RWPE2 (cell line): ENCODE data around the gene ANO8.

Source experiments
- ATAC-seq: fragments of 200-7000 bp; cut with Tn5 transposase; 3 replicates; pipeline ENCODE4 v1.9.1; 2021; ENCODE audit warnings: low read depth
- DNase-seq: peaks from one replicate; pipeline ENCODE4 v3.0.0-alpha.2; 2020; ENCODE audit warnings: low spot score
- H3K27ac ChIP-seq: fragments of 450-650 bp; 2 replicates; pipeline ENCODE4 v1.5.1; 2017; ENCODE audit warnings: mild to moderate bottlenecking; ENCODE audit not compliant: poor library complexity, severe bottlenecking
- H3K27me3 ChIP-seq: fragments of 250-450 bp; sonication (Bioruptor Pico); 2 replicates; pipeline ENCODE4 v1.5.1; 2021; ENCODE audit warnings: mild to moderate bottlenecking, moderate library complexity; ENCODE audit not compliant: insufficient read depth, poor library complexity, severe bottlenecking
- H3K36me3 ChIP-seq: fragments of 250-450 bp; sonication (Bioruptor Pico); 2 replicates; pipeline ENCODE4 v1.5.1; 2020; ENCODE audit warnings: low read depth, mild to moderate bottlenecking, moderate library complexity
- H3K4me1 ChIP-seq: fragments of 250-450 bp; sonication (Bioruptor Pico); 2 replicates; pipeline ENCODE4 v1.5.1; 2021; ENCODE audit warnings: mild to moderate bottlenecking, moderate library complexity; ENCODE audit not compliant: insufficient read depth, poor library complexity, severe bottlenecking
- H3K4me3 ChIP-seq: fragments of 250-450 bp; sonication (Bioruptor Pico); 2 replicates; pipeline ENCODE4 v1.5.1; 2021; ENCODE audit warnings: mild to moderate bottlenecking, moderate library complexity; ENCODE audit not compliant: severe bottlenecking
- H3K9me3 ChIP-seq: fragments of 250-450 bp; sonication (Bioruptor Pico); 2 replicates; pipeline ENCODE4 v1.5.1; 2021; ENCODE audit warnings: mild to moderate bottlenecking, moderate library complexity; ENCODE audit not compliant: severe bottlenecking
- TF ChIP-seq, protein P1 (sequence below): fragments of 450-650 bp; IDR thresholded peaks from one replicate; pipeline ENCODE4 v1.5.1; 2017; ENCODE audit warnings: mild to moderate bottlenecking, moderate library complexity; ENCODE audit not compliant: poor library complexity, severe bottlenecking

The ANO8 gene

DNA sequence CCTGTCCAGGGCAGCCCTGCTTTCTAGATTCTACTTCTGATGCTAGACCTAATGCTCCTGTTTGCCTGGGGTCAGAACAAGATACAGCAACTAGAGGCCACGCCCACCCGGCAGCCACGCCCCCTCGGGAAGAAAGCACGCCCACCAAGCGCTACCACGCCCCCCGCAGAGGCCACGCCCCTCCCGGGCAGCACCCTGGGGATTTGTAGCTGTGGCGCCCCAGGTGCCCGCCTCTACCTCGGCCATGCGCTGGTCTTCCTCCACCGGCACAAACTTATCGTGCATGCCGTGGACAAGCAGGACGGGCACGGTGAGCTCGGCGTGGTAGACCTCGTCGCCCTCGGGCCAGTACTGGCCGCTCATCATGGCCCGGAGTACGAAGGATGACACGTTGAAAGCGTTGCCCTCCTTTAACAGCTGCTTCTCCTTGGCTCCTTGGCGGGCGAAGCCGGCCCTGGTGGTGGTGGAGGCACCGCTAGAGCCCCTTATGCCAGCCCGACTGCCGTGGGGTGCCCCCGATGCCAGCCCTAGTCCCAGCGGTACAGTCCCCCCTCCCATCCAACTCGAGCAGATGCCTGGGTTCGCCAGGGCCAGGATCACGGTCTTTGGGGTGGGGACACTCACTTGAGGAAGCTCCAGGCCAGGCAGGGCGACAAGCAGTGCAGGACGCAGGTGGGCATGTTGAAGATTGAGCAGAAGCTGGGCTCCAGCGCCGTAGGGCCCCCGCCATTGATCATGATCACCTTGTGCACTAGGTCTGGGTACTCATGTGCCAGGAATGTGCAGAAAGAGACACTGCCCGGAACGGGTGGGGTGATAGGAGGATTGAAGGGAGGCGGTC, 40.4 kb downstream of the ANO8 start:
- H3K36me3 ChIP-seq, result peaks cover 22% of the 10 kb centered on the region
- no peak overlapping the region for H3K4me3 ChIP-seq

DNA sequence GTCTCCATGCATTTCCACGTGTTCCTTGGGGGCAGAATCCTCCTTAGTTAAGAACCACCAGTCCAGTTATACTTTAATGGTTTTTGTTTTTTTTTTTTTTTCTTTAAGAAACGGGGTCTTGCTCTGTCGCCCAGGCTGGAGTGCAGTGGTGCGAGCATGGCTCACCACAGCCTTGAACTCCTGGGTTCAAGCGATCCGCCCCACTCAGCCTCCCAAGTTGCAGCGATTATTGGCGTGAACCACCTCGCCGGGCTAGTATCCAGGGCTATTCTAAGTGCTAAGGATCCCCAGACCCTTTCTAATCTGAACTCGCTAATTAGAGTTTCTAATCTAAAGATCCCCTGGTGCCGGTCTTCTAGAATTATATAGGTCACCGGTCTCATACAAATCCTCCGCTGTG, 41.0 kb downstream of the ANO8 start:
- DNase-seq (no peak), ATAC-seq (no peak)
- peak overlapping the region; percentile 55 for H3K27ac ChIP-seq
- TF ChIP-seq, protein P1, sequence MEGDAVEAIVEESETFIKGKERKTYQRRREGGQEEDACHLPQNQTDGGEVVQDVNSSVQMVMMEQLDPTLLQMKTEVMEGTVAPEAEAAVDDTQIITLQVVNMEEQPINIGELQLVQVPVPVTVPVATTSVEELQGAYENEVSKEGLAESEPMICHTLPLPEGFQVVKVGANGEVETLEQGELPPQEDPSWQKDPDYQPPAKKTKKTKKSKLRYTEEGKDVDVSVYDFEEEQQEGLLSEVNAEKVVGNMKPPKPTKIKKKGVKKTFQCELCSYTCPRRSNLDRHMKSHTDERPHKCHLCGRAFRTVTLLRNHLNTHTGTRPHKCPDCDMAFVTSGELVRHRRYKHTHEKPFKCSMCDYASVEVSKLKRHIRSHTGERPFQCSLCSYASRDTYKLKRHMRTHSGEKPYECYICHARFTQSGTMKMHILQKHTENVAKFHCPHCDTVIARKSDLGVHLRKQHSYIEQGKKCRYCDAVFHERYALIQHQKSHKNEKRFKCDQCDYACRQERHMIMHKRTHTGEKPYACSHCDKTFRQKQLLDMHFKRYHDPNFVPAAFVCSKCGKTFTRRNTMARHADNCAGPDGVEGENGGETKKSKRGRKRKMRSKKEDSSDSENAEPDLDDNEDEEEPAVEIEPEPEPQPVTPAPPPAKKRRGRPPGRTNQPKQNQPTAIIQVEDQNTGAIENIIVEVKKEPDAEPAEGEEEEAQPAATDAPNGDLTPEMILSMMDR, result no peak
- H3K27me3 ChIP-seq, result no peaks in the 10 kb centered on the region
- H3K4me3 ChIP-seq, result no peak overlapping the region
- no peaks in the 10 kb centered on the region for H3K9me3 ChIP-seq
- peaks cover 17% of the 10 kb centered on the region for H3K36me3 ChIP-seq
- H3K4me1 ChIP-seq, result peaks cover 7% of the 10 kb centered on the region

More for the DNA sequence above, 40.4 kb downstream of the ANO8 start:
- Histone ChIP-seq H3K27ac (no peak overlapping the region), H3K27me3 (no peaks in the 10 kb centered on the region), H3K4me1 (peaks cover 7% of the 10 kb centered on the region), H3K9me3 (no peaks in the 10 kb centered on the region)
- no peak for ATAC-seq
- TF ChIP-seq, protein P1, result no peak
- DNase-seq, result no peak

- TF ChIP-seq, protein P1, result peak; percentile 88
- peak; percentile 87 for ATAC-seq
- peak overlapping the region; percentile 55 for H3K27ac ChIP-seq
Measured at GRCh38 chr19:17292301-17293074, 42.2 kb downstream of the ANO8 start.

DNA sequence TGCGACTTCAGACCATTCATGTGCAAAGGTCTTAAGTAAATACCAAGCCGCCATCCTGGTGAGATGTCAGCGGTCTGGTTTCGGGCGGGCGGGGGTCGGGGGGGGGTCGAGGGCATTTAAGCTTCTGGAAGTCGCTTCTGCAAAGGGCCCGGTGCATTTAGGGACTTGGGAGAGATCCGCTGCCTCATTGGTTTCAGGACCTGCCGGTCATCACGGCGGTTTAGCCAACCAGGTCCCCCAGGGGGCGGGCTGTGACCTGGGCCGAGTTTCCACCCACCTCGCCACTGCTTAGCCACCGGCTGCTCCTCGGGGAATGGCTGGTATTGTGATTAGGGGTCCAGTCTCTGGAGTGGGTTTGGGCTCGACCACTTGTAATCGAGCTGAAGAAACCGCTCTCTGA, 45.2 kb downstream of the ANO8 start:
- Histone ChIP-seq H3K36me3 (peaks cover 5% of the 10 kb centered on the region; the same call in 1 of the 2 replicates), H3K4me3 (no peak overlapping the region), H3K9me3 (no peaks in the 10 kb centered on the region), H3K4me1 (no peaks in the 10 kb centered on the region), H3K27ac (no peak overlapping the region), H3K27me3 (no peaks in the 10 kb centered on the region)
- ATAC-seq (no peak), DNase-seq (no peak)
- TF ChIP-seq, protein P1, result no peak

More at GRCh38 chr19:17292301-17293074, 42.2 kb downstream of the ANO8 start:
- Histone ChIP-seq H3K4me3 (peak overlapping the region; percentile 38), H3K27me3 (no peaks in the 10 kb centered on the region), H3K36me3 (peaks cover 9% of the 10 kb centered on the region), H3K9me3 (no peaks in the 10 kb centered on the region), H3K4me1 (peaks cover 7% of the 10 kb centered on the region)
- DNase-seq, result peak; percentile 90
